CD4-positive, alpha-beta T cell treated with Interferon gamma for 1 hour (primary cell): ENCODE data around the gene CPE.

ENCODE experiments used
- DNase-seq: peaks from one replicate; pipeline ENCODE4 v3.0.0-alpha.2; 2020

The CPE gene

GRCh38 chr4:165515201-165515600, 136.4 kb downstream of the CPE start:
- no peak for DNase-seq

DNA sequence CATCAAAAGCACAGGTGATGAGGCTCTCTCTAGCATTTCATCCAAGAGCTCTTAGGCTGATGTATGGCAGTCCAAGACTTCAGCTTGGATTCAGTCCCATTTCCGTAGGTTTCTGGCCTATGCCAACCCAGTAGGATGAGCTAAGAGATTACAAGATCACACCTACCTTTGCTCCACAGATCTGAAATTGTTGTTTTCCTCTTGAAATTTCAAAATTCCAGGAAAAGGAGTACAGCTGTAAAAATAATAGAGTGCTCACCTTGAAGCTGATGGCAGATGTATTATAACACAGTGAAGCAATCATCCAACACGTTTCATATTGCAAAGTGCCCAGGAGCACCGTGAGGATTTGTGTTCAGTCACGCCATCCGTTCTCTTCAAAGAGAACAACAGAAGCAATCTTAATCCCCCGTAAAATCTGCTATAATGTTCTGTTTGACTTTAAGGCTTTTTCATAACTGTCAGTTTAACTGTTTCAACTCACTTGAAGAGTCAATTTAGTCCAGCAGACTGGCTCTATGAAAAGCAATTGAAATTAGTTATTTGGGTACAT, 137.5 kb downstream of the CPE start:
- no peak for DNase-seq

DNA sequence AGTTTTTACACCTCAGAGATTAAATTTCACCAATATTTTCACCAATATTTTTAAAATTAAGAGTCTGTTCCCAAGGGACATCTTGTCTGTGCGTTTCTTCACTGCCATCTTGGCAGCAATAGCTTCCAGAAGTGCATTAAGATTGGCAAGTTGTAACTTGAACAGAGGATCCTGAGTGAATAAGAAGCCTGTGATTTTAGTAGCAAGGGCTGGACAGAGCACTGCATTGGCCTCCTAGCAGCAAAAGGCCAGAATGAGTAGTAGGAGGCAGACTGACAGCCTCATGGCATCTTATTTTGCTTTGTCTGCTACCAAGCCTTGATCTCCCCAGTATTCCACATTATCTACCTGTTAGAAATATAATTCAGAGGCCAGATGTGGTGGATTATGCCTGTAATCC, 138.4 kb downstream of the CPE start:
- DNase-seq = no peak

DNA sequence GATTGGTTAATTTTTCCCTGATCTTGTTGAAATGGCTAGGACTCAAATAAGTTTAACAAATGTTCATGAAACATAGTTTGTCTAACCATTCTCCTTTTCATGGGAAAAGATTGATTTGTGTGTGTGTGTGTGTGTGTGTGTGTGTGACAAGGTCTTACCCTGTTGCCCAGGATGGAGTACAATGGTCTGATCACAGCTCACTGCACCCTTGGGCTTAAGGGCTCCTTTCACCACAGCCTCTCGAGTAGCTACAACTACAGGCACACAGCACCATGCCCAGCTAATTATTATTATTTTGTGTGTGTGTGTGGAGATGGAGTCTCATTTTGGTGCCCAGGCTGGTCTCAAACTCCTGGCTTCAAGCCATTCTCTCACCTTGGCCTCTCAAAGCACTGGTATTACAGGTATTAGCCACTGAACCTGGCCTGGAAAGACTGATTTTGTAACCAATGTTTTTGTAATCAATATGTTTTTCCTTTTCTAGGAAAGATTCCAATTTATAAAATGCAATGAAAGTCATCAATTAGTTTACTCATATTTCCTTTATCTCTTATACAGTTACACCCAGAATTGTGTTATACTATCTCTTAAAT, 139.3 kb downstream of the CPE start:
- DNase-seq = no peak

- DNase-seq = no peak
These were observed 139.9 kb downstream of the CPE start for GRCh38 chr4:165518686-165519085.

- no peak for DNase-seq
These were observed 140.8 kb downstream of the CPE start for GRCh38 chr4:165519591-165519990.

GRCh38 chr4:165520086-165520485, 141.3 kb downstream of the CPE start:
- DNase-seq = no peak

GRCh38 chr4:165522050-165522449, 143.2 kb downstream of the CPE start:
- DNase-seq = no peak

- no peak for DNase-seq
These were observed 145.9 kb downstream of the CPE start for GRCh38 chr4:165524532-165525190.

DNA sequence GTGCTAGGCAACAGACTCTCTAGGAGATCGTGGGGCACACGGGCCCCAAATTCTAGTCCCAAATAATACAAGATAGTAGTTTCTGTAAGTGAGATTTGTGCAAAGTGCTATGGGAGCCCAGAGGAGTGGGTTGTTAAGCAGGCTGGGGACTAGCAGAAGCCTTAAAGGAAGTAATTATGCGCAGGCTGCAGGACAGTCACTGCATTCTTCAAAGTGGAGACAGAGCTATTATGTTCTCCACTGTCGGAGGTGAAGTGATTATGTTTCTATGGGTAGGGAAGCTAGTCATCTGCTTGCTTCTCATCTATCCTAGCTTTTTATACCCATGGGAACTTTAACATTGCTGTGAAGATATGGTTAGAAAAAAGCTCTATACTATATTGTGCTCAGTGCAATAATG, 154.2 kb downstream of the CPE start:
- DNase-seq = no peak

GRCh38 chr4:165537028-165537648, 158.3 kb downstream of the CPE start:
- DNase-seq = no peak

DNA sequence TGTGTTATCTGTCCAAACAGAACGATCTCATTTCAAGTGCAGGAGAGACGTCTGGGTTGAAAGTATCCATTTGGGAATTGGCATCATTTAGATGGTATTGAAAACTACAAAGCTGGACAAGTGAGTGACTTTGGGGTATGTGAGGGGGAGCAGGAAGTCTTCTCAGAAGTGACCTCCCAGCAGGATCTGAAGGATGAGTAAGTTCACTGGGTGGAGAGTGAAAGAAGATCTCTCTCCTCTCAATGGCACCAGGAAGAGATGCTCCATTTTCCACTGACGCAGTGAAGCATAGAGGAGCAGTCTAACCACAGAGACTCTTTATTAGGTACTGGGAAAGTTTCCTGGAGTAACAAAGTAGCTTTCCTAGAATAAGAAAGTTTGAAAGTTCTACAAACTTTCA, 161.0 kb downstream of the CPE start:
- no peak for DNase-seq

DNA sequence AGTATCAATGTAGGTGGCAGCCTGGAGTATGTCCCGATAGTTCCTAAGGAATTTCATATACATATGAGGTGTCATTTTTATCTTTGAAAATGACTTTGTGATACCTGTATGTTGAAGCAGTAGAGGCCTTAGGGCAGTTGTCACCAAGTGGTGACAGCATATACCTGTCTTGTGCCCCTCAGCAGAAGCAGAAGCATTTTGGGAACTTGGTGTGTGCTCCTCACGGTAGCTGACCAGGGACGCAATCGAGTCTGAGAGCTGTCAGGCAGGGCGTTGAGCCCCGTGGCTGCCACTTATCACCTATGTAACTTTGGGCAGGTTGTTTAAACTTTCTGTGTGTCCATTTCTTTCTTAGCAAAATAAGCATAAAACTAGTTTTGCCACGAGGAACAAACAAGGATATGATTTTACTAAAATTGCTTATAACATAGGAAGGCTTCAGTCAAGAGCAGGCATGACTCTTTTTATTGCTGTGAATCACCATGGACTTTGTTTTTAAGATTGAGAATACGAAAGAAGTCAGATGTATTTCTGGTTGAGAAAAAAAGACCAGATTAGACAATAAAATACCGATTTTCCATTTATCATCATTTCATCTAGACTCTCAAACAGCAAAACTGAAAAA, 161.5 kb downstream of the CPE start:
- DNase-seq = no peak

DNA sequence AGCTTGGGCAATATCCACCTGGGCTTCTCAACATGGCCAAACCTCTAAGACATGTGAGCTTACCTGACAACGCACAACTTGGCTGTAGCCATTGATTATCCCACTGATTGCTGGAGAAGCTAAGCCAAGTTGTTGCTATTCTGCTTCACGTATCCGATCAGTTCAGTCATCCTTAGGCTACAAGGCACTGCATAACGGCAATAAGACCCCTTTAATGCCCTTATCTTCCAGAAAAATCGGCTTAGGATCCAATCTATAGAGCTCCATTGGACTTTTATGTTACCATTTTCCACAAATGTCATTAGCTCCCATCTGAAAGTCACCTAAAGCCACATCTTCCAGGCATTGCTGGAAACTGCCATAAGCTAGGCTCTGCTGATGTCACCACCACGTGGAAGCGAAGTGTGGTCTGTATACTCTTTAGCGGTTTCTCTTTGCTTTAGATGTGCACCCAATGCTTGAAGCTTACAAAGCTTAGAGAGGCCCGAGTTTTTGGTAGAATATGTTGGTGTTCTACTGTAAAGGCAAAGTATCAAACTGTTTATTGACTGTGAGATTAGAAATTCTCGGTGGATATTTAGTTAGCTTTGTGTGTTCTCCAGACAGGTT, 163.1 kb downstream of the CPE start:
- no peak for DNase-seq

- no peak for DNase-seq
These were observed 163.7 kb downstream of the CPE start for GRCh38 chr4:165542476-165542875.
